ENCODE measurements around the gene SHISA9.

The SHISA9 gene

GRCh38 chr16:13120091-13120490 is 218.7 kb downstream of the SHISA9 start:
- DNase-seq (ENCODE audit: low read depth in 2 of 2) = no peak

GRCh38 chr16:13120557-13120956 is 219.2 kb downstream of the SHISA9 start:
- DNase-seq (ENCODE audit: low read depth in 2 of 2) = no peak

- DNase-seq (ENCODE audit: low read depth in 2 of 2) = no peak
These were observed 222.6 kb downstream of the SHISA9 start for GRCh38 chr16:13123991-13124390.

- no peak for DNase-seq (ENCODE audit: low read depth in 2 of 2)
These were observed 225.7 kb downstream of the SHISA9 start for GRCh38 chr16:13127144-13127543.

DNA sequence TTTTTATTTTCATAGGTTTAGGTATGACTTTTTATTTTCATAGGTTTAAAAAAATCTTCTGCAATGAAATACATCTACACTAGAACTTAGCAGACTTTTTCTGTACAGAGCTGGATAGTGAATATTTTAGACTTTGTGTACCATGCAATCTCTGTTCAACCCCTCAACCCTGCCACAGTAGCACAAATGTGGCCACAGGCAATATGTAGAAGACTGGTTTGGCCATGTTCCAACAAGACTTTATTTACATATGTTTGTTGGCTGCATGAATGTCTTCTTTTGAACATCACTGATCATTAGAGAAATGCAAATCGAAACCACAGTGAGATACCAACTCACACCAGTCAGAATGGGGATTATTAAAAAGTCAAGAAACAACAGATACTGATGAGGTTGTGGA is 229.2 kb downstream of the SHISA9 start:
- DNase-seq (ENCODE audit: low read depth in 2 of 2) = no peak

DNA sequence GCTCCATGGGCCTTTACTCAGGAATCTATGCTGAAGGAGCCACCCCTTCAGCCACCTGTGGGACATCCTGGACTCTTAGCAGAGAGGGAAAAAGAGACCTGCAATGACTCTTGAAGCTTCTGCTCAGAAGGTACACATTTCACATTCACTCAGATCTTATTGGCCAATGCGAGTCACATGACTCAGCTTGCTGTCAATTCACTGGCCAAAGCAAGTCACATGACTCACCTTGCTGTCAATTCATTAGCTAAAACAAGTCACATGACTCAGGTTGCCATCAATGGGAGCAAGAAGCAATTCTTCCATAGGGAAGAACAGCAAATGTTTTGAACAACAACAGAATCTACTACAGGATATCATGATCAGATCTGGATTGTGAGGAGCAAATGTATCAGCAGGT is 233.4 kb downstream of the SHISA9 start:
- no peak for DNase-seq (ENCODE audit: low read depth in 2 of 2)

- DNase-seq (ENCODE audit: low read depth in 2 of 2) = no peak
These were observed 235.5 kb downstream of the SHISA9 start for GRCh38 chr16:13136901-13137300.

- no peak for DNase-seq (ENCODE audit: low read depth in 2 of 2)
These were observed 237.1 kb downstream of the SHISA9 start for GRCh38 chr16:13138528-13138927.

DNA sequence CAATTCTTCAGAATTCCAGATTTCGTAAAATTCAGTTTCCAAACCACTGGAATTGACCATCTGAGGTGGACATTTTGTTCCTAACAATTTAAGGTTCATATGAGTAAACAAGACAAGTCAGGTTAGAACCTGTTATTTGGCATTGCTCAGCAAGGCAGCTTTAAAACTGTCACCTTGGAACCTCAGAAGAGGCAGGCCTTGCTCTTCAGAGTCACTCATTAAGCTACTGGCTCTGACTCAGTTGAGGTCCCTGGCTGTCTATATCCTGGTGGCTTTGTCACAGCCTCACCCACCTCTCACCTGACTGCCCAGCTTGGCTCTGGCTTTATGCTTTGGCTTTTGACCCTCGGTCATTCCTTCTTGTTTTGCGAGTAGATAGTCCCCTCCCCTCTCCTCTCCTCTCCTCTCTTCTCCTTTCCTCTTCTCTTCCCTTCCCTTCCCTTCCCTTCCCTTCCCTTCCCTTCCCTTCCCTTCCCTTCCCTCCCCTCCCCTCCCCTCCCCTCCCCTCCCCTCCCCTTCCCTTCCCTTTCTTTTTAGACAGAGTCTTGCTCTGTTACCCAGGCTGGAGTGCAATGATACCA is 238.4 kb downstream of the SHISA9 start:
- no peak for DNase-seq (ENCODE audit: low read depth in 2 of 2)

DNA sequence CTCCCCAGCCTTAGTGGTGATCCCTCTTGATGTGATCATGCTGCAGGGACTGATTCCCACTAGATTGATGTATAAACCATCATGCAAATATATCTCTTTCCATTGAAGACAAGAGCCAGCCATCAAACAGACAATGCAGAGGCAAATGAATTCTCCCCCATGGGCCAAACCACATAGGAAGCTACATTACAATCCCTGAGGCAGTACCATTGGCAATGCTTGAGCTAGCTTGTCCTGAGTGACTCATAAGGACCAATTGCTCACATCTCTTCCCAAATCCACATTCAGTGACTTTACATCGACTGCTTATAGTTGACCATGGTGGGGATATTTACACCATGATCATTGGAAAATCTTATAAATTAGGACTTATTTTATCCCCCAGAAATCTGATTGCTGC is 242.2 kb downstream of the SHISA9 start:
- no peak for DNase-seq (ENCODE audit: low read depth in 2 of 2)

DNA sequence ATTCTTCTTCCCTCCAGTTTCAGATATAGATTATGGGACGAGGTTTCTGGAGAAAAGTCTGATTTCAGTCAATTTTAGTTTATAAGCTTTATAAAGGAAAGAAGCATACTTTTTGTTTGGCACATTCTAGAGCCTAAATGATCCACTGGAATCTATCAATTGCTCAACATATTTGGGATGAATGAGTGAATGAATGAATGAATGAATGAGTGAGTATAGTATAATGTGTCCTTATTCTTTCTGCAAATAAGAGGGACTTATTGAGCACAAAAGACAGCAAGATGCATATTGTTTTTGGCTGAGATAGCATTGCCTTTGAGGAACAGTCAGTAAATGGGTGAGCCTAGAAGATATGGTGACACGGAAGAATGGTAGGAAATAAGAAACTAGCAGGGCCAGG is 245.4 kb downstream of the SHISA9 start:
- no peak for DNase-seq (ENCODE audit: low read depth in 2 of 2)

DNA sequence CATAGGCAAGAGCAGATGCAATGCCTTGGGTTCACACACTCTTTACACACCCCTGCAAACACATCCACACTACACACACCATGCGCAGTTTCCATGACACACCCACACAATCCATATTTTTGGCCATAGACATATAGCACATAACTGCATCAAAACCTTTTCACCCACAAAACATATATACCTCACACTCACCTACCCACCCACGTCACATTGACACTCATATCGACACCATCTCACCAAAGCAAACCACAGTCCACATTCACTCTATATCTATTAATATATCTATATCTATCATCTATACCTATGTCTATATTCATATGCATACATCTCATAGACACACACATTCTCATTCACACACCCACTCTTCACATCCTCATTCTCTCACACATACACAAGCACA is 246.9 kb downstream of the SHISA9 start:
- no peak for DNase-seq (ENCODE audit: low read depth in 2 of 2)

GRCh38 chr16:13148836-13149235 is 247.4 kb downstream of the SHISA9 start:
- DNase-seq (ENCODE audit: low read depth in 2 of 2) = no peak

DNA sequence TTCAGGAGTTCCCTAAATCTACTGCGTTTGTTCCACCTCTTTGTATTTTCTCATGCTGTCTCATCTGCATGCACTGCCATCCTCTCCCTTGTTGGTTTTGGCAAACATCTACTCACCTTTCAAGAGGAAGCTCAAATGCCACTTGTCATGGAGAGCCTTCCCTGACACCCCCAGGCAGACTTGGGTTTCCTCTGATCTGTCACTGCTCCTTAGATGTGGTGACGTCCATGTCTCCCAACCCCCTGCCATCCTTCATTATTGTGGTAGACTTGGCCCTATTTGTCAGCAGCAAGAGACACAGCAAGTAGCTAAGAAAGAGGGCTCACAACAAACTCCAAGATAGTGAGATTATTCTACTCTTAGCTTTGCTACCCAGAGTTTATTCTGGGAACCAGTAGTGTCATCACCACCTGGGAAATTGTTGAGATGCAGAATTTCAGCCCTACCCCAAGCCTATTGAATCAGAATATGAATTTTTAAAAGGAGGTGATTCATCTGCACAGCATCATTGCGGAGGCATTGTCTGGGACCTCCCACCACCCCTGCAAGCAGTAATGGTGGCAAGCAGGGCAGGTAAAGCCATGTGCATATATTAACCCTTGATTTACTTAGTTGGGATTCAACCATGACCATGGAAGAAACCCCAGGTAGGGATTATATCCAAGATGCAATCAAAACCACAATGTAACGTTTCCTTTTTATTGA is 248.9 kb downstream of the SHISA9 start:
- no peak for DNase-seq (ENCODE audit: low read depth in 2 of 2)

- no peak for DNase-seq (ENCODE audit: low read depth in 2 of 2)
These were observed 252.3 kb downstream of the SHISA9 start for GRCh38 chr16:13153696-13154095.

DNA sequence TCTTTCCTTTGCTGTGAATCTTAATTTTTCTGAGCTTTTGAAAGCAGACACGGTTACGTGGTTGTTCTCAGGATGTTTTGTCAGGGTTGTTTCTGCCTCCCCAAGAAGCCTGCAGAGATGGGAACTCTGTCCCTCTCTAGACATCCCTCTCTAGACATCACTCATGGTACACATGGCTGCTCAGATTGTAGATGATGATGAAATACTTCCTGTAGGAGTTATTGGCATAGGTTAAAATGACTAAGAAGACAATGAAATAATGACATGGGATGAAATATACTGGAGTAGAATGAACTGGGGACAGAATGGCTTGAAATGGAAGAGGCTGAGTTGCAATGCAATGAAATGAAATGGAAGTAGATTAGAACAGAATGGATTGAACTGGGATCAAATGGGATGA is 253.4 kb downstream of the SHISA9 start:
- no peak for DNase-seq (ENCODE audit: low read depth in 2 of 2)

- DNase-seq (ENCODE audit: low read depth in 2 of 2) = no peak
These were observed 254.0 kb downstream of the SHISA9 start for GRCh38 chr16:13155377-13155776.

DNA sequence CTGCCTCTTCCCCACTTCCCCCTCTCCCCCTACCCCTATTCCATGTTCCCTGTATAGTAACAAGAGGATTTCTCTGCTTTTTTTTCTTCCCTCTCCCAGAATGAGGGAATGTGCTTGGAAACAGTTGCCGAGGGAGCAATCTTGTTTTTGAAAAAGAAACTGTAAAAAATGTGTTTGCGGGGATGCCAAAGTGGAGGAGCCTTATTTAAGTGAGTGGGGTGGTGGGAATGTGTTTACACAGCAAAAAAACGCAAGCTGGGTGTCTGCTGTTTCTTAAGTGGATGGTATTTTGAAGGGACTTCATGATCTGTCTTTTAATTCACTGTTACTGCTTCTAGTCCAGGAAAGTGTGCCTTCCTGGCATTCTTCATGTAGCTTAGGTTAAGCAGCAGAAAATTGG is 254.4 kb downstream of the SHISA9 start:
- no peak for DNase-seq (ENCODE audit: low read depth in 2 of 2)

GRCh38 chr16:13157082-13157481 is 255.7 kb downstream of the SHISA9 start:
- no peak for DNase-seq (ENCODE audit: low read depth in 2 of 2)

DNA sequence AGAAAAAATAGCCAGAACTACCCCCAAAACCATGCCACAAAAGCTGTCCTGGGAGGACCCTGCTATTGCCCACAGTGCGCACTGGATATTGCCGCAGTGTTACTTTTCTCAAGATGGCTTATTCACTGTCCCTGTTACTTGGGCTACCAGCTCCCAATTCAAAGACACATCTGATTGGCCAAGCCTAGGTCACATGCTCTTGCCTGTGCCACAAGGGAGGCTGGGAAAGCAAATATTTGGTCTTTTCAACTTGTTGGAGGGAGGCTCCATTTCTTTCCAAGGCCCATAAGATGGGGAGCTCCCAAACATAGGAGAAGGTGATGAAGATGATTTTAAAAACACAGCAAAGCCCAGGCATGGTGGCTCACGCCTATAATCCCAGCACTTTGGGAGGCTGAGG is 257.0 kb downstream of the SHISA9 start:
- DNase-seq (ENCODE audit: low read depth in 2 of 2) = no peak

DNA sequence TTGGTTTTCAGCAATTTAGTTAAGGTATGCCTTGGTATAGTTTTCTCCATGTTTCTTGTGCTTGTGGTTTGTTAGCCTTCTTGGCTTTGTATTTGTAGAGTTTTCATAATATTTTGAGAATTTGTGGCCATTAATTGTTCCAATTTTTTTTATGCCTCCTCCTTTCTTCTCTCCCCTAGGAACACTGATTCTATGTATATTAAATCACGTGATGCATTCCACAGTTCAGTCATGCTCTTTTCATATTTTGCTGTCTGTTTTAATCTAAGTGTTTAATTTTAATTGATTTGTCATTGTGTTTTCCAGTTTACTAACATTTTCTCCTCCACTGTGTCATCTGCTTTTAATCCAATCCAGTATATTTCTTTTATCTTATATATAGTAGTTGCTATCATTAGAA is 263.6 kb downstream of the SHISA9 start:
- DNase-seq (ENCODE audit: low read depth in 2 of 2) = no peak

- no peak for DNase-seq (ENCODE audit: low read depth in 2 of 2)
These were observed 266.7 kb downstream of the SHISA9 start for GRCh38 chr16:13168091-13168572.

GRCh38 chr16:13171313-13171712 is 269.9 kb downstream of the SHISA9 start:
- no peak for DNase-seq (ENCODE audit: low read depth in 2 of 2)

DNA sequence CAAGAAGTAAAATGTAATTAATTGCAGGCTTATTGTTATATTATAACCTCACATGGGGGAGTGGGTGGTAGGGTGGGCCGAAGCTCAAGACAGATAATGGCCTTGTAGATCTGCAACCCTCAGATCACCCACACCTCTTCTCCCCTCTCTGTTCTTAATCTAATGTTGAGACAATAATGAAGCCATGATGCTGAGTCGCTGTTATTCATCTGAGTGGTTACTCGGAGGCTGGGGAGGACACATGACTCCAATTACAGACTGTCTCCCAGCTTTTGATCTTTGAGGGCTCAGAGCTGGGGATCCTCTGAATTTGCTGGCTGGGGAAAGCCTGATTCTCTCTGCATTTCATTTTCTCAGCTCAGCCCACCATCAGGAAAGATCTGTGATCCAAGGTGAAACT is 275.3 kb downstream of the SHISA9 start:
- no peak for DNase-seq (ENCODE audit: low read depth in 2 of 2)
